HEK293 (cell line): ENCODE results near the gene ARIH2.
A peak's percentile ranks its signal among the peaks of the same experiment; 100 is the strongest.

Experiments used
- GLI2 ChIP-seq: fragments of 450-650 bp; formaldehyde crosslinking; IDR thresholded peaks from 2 replicates; pipeline ENCODE4; 2017; ENCODE audit warnings: missing biosample characterization, missing genetic modification characterization, low read depth, borderline replicate concordance
- GLI4 ChIP-seq: fragments of 450-650 bp; formaldehyde crosslinking; IDR thresholded peaks from 2 replicates; pipeline ENCODE4 v1.5.1; 2016; ENCODE audit warnings: missing biosample characterization, missing genetic modification characterization
- GLIS2 ChIP-seq: fragments of 450-650 bp; formaldehyde crosslinking; IDR thresholded peaks from 2 replicates; pipeline ENCODE4 v1.5.1; 2016; ENCODE audit warnings: missing biosample characterization, missing genetic modification characterization
- KLF9 ChIP-seq: fragments of 450-650 bp; formaldehyde crosslinking; IDR thresholded peaks from 2 replicates; pipeline ENCODE4 v1.5.1; 2016; ENCODE audit warnings: missing biosample characterization, missing genetic modification characterization, low read depth
- ZNF114 ChIP-seq: fragments of 450-650 bp; formaldehyde crosslinking; IDR thresholded peaks from 2 replicates; pipeline ENCODE4 v1.5.0; 2017; ENCODE audit warnings: missing biosample characterization, missing genetic modification characterization
- ZNF146 ChIP-seq: fragments of 450-650 bp; formaldehyde crosslinking; IDR thresholded peaks from 2 replicates; pipeline ENCODE4 v1.5.1; 2016; ENCODE audit warnings: missing biosample characterization, missing genetic modification characterization
- ZNF394 ChIP-seq: fragments of 450-650 bp; formaldehyde crosslinking; IDR thresholded peaks from 2 replicates; pipeline ENCODE4 v1.5.1; 2016; ENCODE audit warnings: missing biosample characterization, missing genetic modification characterization, mild to moderate bottlenecking, moderate library complexity, borderline replicate concordance
- ZNF501 ChIP-seq: fragments of 450-650 bp; formaldehyde crosslinking; IDR thresholded peaks from 2 replicates; pipeline ENCODE4 v1.5.1; 2016; ENCODE audit warnings: missing biosample characterization, missing genetic modification characterization
- ZNF510 ChIP-seq: fragments of 450-650 bp; formaldehyde crosslinking; IDR thresholded peaks from 2 replicates; pipeline ENCODE4 v1.5.1; 2018; ENCODE audit warnings: mild to moderate bottlenecking, missing genetic modification characterization, missing biosample characterization; ENCODE audit not compliant: insufficient replicate concordance
- ZNF561 ChIP-seq: fragments of 450-650 bp; IDR thresholded peaks from 2 replicates; pipeline ENCODE4 v1.5.1; 2018; ENCODE audit warnings: missing biosample characterization, missing genetic modification characterization, borderline replicate concordance
- ZNF571 ChIP-seq: fragments of 450-650 bp; formaldehyde crosslinking; IDR thresholded peaks from 2 replicates; pipeline ENCODE4 v1.5.0; 2017; ENCODE audit warnings: missing biosample characterization, missing genetic modification characterization
- ZNF629 ChIP-seq: fragments of 450-650 bp; formaldehyde crosslinking; IDR thresholded peaks from 2 replicates; pipeline ENCODE4 v1.5.1; 2017; ENCODE audit warnings: missing biosample characterization, missing genetic modification characterization
- TF ChIP-seq, protein P1 (sequence below): fragments of 450-650 bp; formaldehyde crosslinking; IDR thresholded peaks from 2 replicates; pipeline ENCODE4 v1.5.1; 2016; ENCODE audit warnings: missing biosample characterization, missing genetic modification characterization, low read depth
- TF ChIP-seq, protein P2 (sequence below): fragments of 450-650 bp; formaldehyde crosslinking; IDR thresholded peaks from 2 replicates; pipeline ENCODE4 v1.5.1; 2016; ENCODE audit warnings: missing biosample characterization, missing genetic modification characterization
- TF ChIP-seq, protein P3 (sequence below): fragments of 450-650 bp; formaldehyde crosslinking; IDR thresholded peaks from 2 replicates; pipeline ENCODE4 v1.5.1; 2016; ENCODE audit warnings: missing biosample characterization, missing genetic modification characterization, borderline replicate concordance
- TF ChIP-seq, protein P4 (sequence below): fragments of 450-650 bp; formaldehyde crosslinking; IDR thresholded peaks from 2 replicates; pipeline ENCODE4 v1.5.1; 2016; ENCODE audit warnings: missing biosample characterization, missing genetic modification characterization
- TF ChIP-seq, protein P5 (sequence below): fragments of 450-650 bp; formaldehyde crosslinking; IDR thresholded peaks from 2 replicates; pipeline ENCODE4 v1.5.0; 2017; ENCODE audit warnings: missing biosample characterization, missing genetic modification characterization, borderline replicate concordance
- TF ChIP-seq, protein P6 (sequence below): fragments of 450-650 bp; formaldehyde crosslinking; IDR thresholded peaks from 2 replicates; pipeline ENCODE4 v1.5.1; 2017; ENCODE audit warnings: missing biosample characterization, missing genetic modification characterization
- TF ChIP-seq, protein P7 (sequence below): fragments of 450-650 bp; IDR thresholded peaks from 2 replicates; pipeline ENCODE4 v1.5.1; 2018; ENCODE audit warnings: missing biosample characterization, mild to moderate bottlenecking, missing genetic modification characterization
- TF ChIP-seq, protein P8 (sequence below): fragments of 450-650 bp; formaldehyde crosslinking; IDR thresholded peaks from 2 replicates; pipeline ENCODE4 v1.5.1; 2016; ENCODE audit warnings: missing biosample characterization, missing genetic modification characterization

The ARIH2 gene

DNA sequence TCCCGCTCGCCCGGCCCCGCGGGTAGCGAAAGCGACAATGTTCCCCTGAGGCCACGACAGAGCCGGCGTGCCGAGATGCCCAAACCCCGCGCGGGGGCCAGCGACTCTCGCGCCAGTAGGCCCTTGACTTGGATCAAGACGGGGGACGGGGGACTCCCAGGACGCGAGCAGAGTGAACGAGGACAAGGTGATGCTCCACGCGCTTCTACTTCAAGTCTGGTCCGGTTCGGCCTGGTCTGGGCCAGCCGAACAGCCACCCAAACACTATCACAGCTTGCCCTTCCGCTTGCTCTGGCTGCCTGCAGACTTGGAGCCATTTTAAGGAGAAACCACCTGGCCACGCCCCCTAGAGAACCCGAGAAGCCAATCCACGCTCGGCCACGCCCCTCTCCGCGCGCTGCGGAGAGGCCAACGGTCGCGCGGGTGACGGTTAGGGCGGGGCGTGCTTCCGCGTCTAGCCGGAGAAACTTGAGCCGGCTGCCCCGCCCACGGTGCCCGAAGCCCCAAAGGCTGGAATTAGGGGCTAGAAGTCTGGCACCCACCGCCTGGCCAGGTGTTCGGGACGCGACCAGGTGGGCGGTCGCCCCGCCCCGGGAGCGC, 102.7 kb downstream of the ARIH2 start (continued):
- TF ChIP-seq, protein P1, sequence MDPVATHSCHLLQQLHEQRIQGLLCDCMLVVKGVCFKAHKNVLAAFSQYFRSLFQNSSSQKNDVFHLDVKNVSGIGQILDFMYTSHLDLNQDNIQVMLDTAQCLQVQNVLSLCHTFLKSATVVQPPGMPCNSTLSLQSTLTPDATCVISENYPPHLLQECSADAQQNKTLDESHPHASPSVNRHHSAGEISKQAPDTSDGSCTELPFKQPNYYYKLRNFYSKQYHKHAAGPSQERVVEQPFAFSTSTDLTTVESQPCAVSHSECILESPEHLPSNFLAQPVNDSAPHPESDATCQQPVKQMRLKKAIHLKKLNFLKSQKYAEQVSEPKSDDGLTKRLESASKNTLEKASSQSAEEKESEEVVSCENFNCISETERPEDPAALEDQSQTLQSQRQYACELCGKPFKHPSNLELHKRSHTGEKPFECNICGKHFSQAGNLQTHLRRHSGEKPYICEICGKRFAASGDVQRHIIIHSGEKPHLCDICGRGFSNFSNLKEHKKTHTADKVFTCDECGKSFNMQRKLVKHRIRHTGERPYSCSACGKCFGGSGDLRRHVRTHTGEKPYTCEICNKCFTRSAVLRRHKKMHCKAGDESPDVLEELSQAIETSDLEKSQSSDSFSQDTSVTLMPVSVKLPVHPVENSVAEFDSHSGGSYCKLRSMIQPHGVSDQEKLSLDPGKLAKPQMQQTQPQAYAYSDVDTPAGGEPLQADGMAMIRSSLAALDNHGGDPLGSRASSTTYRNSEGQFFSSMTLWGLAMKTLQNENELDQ (tag by site-specific recombination): no peak
- TF ChIP-seq ZNF501 (peak; percentile 70; the same call in 1 of the 2 replicates), GLI4 (tag by site-specific recombination) (peak; percentile 48; the same call in 1 of the 2 replicates), ZNF146 (tag by site-specific recombination) (peak; percentile 27; the same call in 1 of the 2 replicates), GLI2 (no peak), GLIS2 (no peak), ZNF629 (tag by site-specific recombination) (no peak), KLF9 (tag by site-specific recombination) (peak; percentile 97), ZNF114 (tag by site-specific recombination) (no peak), ZNF571 (tag by site-specific recombination) (no peak), ZNF510 (no peak), ZNF561 (tag by site-specific recombination) (no peak), ZNF394 (0 out of 2 replicates have a peak, but pooled peaks have one; percentile 14)
- TF ChIP-seq, protein P2, sequence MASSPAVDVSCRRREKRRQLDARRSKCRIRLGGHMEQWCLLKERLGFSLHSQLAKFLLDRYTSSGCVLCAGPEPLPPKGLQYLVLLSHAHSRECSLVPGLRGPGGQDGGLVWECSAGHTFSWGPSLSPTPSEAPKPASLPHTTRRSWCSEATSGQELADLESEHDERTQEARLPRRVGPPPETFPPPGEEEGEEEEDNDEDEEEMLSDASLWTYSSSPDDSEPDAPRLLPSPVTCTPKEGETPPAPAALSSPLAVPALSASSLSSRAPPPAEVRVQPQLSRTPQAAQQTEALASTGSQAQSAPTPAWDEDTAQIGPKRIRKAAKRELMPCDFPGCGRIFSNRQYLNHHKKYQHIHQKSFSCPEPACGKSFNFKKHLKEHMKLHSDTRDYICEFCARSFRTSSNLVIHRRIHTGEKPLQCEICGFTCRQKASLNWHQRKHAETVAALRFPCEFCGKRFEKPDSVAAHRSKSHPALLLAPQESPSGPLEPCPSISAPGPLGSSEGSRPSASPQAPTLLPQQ (tag by site-specific recombination): peak; percentile 50; the same call in 1 of the 2 replicates
- TF ChIP-seq, protein P3, sequence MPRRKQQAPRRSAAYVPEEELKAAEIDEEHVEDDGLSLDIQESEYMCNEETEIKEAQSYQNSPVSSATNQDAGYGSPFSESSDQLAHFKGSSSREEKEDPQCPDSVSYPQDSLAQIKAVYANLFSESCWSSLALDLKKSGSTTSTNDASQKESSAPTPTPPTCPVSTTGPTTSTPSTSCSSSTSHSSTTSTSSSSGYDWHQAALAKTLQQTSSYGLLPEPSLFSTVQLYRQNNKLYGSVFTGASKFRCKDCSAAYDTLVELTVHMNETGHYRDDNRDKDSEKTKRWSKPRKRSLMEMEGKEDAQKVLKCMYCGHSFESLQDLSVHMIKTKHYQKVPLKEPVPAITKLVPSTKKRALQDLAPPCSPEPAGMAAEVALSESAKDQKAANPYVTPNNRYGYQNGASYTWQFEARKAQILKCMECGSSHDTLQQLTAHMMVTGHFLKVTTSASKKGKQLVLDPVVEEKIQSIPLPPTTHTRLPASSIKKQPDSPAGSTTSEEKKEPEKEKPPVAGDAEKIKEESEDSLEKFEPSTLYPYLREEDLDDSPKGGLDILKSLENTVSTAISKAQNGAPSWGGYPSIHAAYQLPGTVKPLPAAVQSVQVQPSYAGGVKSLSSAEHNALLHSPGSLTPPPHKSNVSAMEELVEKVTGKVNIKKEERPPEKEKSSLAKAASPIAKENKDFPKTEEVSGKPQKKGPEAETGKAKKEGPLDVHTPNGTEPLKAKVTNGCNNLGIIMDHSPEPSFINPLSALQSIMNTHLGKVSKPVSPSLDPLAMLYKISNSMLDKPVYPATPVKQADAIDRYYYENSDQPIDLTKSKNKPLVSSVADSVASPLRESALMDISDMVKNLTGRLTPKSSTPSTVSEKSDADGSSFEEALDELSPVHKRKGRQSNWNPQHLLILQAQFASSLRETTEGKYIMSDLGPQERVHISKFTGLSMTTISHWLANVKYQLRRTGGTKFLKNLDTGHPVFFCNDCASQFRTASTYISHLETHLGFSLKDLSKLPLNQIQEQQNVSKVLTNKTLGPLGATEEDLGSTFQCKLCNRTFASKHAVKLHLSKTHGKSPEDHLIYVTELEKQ: peak; percentile 17; the same call in 1 of the 2 replicates
- TF ChIP-seq, protein P4, sequence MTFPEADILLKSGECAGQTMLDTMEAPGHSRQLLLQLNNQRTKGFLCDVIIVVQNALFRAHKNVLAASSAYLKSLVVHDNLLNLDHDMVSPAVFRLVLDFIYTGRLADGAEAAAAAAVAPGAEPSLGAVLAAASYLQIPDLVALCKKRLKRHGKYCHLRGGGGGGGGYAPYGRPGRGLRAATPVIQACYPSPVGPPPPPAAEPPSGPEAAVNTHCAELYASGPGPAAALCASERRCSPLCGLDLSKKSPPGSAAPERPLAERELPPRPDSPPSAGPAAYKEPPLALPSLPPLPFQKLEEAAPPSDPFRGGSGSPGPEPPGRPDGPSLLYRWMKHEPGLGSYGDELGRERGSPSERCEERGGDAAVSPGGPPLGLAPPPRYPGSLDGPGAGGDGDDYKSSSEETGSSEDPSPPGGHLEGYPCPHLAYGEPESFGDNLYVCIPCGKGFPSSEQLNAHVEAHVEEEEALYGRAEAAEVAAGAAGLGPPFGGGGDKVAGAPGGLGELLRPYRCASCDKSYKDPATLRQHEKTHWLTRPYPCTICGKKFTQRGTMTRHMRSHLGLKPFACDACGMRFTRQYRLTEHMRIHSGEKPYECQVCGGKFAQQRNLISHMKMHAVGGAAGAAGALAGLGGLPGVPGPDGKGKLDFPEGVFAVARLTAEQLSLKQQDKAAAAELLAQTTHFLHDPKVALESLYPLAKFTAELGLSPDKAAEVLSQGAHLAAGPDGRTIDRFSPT (tag by site-specific recombination): peak; percentile 98; the same call in 1 of the 2 replicates
- TF ChIP-seq, protein P5, sequence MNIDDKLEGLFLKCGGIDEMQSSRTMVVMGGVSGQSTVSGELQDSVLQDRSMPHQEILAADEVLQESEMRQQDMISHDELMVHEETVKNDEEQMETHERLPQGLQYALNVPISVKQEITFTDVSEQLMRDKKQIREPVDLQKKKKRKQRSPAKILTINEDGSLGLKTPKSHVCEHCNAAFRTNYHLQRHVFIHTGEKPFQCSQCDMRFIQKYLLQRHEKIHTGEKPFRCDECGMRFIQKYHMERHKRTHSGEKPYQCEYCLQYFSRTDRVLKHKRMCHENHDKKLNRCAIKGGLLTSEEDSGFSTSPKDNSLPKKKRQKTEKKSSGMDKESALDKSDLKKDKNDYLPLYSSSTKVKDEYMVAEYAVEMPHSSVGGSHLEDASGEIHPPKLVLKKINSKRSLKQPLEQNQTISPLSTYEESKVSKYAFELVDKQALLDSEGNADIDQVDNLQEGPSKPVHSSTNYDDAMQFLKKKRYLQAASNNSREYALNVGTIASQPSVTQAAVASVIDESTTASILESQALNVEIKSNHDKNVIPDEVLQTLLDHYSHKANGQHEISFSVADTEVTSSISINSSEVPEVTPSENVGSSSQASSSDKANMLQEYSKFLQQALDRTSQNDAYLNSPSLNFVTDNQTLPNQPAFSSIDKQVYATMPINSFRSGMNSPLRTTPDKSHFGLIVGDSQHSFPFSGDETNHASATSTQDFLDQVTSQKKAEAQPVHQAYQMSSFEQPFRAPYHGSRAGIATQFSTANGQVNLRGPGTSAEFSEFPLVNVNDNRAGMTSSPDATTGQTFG: no peak
- TF ChIP-seq, protein P6, sequence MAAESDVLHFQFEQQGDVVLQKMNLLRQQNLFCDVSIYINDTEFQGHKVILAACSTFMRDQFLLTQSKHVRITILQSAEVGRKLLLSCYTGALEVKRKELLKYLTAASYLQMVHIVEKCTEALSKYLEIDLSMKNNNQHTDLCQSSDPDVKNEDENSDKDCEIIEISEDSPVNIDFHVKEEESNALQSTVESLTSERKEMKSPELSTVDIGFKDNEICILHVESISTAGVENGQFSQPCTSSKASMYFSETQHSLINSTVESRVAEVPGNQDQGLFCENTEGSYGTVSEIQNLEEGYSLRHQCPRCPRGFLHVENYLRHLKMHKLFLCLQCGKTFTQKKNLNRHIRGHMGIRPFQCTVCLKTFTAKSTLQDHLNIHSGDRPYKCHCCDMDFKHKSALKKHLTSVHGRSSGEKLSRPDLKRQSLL (tag by site-specific recombination): no peak
- TF ChIP-seq, protein P7, sequence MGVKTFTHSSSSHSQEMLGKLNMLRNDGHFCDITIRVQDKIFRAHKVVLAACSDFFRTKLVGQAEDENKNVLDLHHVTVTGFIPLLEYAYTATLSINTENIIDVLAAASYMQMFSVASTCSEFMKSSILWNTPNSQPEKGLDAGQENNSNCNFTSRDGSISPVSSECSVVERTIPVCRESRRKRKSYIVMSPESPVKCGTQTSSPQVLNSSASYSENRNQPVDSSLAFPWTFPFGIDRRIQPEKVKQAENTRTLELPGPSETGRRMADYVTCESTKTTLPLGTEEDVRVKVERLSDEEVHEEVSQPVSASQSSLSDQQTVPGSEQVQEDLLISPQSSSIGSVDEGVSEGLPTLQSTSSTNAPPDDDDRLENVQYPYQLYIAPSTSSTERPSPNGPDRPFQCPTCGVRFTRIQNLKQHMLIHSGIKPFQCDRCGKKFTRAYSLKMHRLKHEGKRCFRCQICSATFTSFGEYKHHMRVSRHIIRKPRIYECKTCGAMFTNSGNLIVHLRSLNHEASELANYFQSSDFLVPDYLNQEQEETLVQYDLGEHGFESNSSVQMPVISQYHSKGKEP: no peak
- TF ChIP-seq, protein P8, sequence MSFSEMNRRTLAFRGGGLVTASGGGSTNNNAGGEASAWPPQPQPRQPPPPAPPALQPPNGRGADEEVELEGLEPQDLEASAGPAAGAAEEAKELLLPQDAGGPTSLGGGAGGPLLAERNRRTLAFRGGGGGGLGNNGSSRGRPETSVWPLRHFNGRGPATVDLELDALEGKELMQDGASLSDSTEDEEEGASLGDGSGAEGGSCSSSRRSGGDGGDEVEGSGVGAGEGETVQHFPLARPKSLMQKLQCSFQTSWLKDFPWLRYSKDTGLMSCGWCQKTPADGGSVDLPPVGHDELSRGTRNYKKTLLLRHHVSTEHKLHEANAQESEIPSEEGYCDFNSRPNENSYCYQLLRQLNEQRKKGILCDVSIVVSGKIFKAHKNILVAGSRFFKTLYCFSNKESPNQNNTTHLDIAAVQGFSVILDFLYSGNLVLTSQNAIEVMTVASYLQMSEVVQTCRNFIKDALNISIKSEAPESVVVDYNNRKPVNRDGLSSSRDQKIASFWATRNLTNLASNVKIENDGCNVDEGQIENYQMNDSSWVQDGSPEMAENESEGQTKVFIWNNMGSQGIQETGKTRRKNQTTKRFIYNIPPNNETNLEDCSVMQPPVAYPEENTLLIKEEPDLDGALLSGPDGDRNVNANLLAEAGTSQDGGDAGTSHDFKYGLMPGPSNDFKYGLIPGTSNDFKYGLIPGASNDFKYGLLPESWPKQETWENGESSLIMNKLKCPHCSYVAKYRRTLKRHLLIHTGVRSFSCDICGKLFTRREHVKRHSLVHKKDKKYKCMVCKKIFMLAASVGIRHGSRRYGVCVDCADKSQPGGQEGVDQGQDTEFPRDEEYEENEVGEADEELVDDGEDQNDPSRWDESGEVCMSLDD (tag by site-specific recombination): no peak
